ENCODE results near the gene BAD. TPM values are rescaled to one million over a fixed set of nuclear protein-coding genes. Genes with fewer than 3 reads are reported as not detected.

The BAD gene
- total RNA-seq, 1 donor from 2014 or later = 156 TPM

DNA sequence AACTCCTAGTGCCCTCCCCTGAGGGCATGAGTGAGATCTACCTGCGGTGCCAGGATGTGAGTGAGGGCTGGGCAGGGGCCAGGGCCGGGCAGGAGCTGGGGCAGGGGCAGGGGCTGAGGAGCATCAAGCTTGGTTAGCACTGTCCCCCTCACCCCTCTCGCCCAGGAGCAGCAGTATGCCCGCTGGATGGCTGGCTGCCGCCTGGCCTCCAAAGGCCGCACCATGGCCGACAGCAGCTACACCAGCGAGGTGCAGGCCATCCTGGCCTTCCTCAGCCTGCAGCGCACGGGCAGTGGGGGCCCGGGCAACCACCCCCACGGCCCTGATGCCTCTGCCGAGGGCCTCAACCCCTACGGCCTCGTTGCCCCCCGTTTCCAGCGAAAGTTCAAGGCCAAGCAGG, 64.2 kb downstream of the BAD start:
- no peak for DNase-seq (ENCODE audit: low read depth)
- TF ChIP-seq, protein P1, sequence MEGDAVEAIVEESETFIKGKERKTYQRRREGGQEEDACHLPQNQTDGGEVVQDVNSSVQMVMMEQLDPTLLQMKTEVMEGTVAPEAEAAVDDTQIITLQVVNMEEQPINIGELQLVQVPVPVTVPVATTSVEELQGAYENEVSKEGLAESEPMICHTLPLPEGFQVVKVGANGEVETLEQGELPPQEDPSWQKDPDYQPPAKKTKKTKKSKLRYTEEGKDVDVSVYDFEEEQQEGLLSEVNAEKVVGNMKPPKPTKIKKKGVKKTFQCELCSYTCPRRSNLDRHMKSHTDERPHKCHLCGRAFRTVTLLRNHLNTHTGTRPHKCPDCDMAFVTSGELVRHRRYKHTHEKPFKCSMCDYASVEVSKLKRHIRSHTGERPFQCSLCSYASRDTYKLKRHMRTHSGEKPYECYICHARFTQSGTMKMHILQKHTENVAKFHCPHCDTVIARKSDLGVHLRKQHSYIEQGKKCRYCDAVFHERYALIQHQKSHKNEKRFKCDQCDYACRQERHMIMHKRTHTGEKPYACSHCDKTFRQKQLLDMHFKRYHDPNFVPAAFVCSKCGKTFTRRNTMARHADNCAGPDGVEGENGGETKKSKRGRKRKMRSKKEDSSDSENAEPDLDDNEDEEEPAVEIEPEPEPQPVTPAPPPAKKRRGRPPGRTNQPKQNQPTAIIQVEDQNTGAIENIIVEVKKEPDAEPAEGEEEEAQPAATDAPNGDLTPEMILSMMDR (conservative IDR thresholded peaks at IDR 0.05; ENCODE audit: low read depth, low read length) = no peak
- no peak overlapping the region for H3K4me3 ChIP-seq (ENCODE audit: low read depth, low read length)

Other genes with a start within 250 kb of the BAD start
- not detected in 2 replicates for gene FLRT1, start 248.7 kb downstream of the BAD start, total RNA-seq
- 18.7 and 27.8 TPM in 2 replicates for gene MACROD1, start 118.6 kb downstream of the BAD start, total RNA-seq
- 275 and 315 TPM in 2 replicates for gene STIP1, start 98.5 kb downstream of the BAD start, total RNA-seq
- 0.29 and 2.8 TPM in 2 replicates for gene FERMT3, start 77.9 kb downstream of the BAD start, total RNA-seq
- 63.3 and 98.1 TPM in 2 replicates for gene TRPT1, start 58.5 kb downstream of the BAD start, total RNA-seq
- 69.2 and 91.9 TPM in 2 replicates for gene NUDT22, start 58.4 kb downstream of the BAD start, total RNA-seq
- gene DNAJC4, start 54.1 kb downstream of the BAD start, total RNA-seq = 12.5 and 17.6 TPM in 2 replicates
- gene VEGFB, start 50.1 kb downstream of the BAD start, total RNA-seq = 15.6 and 25.7 TPM in 2 replicates
- 72.6 and 184 TPM in 2 replicates for gene FKBP2, start 43.6 kb downstream of the BAD start, total RNA-seq
- 674 and 753 TPM in 2 replicates for gene PPP1R14B, start 37.7 kb downstream of the BAD start, total RNA-seq
- 42.8 and 43.5 TPM in 2 replicates for gene PLCB3, start 33.1 kb downstream of the BAD start, total RNA-seq
- gene GPR137, start 1.2 kb upstream of the BAD start, total RNA-seq = 16.3 and 24.8 TPM in 2 replicates
- 0.51 TPM in 1 of 2 replicates, not detected in the other for gene KCNK4, start 6.6 kb upstream of the BAD start, total RNA-seq
- gene CATSPERZ, start 15.7 kb upstream of the BAD start, total RNA-seq = not detected in 2 replicates
- 47.2 and 61.9 TPM in 2 replicates for gene ESRRA, start 20.9 kb upstream of the BAD start, total RNA-seq
- gene TRMT112, start 32.9 kb upstream of the BAD start, total RNA-seq = 359 and 470 TPM in 2 replicates
- gene PRDX5, start 33.5 kb upstream of the BAD start, total RNA-seq = 284 and 357 TPM in 2 replicates
- gene CCDC88B, start 55.5 kb upstream of the BAD start, total RNA-seq = 2.5 and 4.8 TPM in 2 replicates
- gene RPS6KA4, start 74.5 kb upstream of the BAD start, total RNA-seq = 37.1 and 69.9 TPM in 2 replicates